PFSK-1 (cell line): ENCODE measurements around the gene MPZL1.

Experiments used
- FOXP2 ChIP-seq: optimal IDR thresholded peaks from 2 replicates; pipeline ENCODE3; 2011; ENCODE audit warnings: borderline replicate concordance, control low read depth, inconsistent platforms; ENCODE audit not compliant: insufficient read depth; ENCODE audit errors: extremely low read length, extremely low read depth
- POLR2AphosphoS5 ChIP-seq: IDR thresholded peaks from 2 replicates; pipeline ENCODE4 v1.6.1; 2012; ENCODE audit warnings: low read depth, mild to moderate bottlenecking, control low read depth, low read length, moderate library complexity
- SIN3A ChIP-seq: IDR thresholded peaks from 2 replicates; pipeline ENCODE4 v1.6.1; 2012; ENCODE audit warnings: mild to moderate bottlenecking, low read length, moderate library complexity, borderline replicate concordance; ENCODE audit not compliant: insufficient read depth
- TAF1 ChIP-seq: IDR thresholded peaks from 2 replicates; pipeline ENCODE4 v1.6.1; 2012; ENCODE audit warnings: low read length, control low read depth, borderline replicate concordance; ENCODE audit not compliant: insufficient read depth
- TF ChIP-seq, protein P1 (sequence below), 2 experiments: IDR thresholded peaks; 2 replicates each; pipeline versions ENCODE4 v1.6.1 to v1.8.0; 2011 to 2012; ENCODE audit warnings: low read depth in 2 of 2, low read length in 2 of 2, control low read depth in 1 of 2, inconsistent platforms in 1 of 2, mild to moderate bottlenecking in 1 of 2, moderate library complexity in 1 of 2; ENCODE audit not compliant: insufficient read depth in 1 of 2

The MPZL1 gene

DNA sequence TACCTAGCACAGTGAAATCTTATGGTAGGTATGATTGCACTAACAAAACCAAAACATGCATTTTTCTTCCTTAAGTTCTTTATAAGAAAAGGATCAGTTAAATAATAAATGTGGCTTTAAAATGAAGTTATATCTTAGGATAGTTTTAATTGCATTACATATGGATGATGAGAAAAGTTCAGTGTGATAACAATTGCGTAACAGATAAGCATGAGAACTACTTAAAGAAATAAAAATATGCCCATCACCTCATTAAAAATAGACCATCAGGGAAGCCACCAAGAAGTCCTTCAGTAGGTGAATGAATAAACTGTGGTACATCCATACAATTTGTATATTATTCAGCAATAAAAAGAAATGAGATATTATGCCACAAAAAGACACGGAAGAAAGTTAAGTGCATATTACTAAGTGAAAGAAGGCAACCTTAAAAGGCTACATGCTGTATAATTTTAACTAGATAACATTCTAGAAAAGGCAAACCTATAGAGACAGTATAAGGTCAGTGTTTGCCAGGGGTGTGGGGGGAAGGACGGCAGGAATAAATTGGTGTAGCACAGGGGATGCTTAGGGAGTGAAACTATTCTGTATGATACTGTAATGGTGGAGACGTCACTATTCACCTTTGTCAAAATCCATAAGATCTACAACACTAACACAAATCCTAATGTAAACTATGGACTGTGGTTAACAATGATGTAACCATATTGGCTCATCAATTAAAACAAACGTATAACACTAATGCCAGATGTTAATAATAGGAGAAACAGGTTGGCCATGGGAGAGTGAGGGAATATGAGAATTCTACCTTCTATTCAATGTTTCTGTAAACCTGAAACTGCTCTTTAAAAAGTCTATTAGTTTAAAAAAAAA, 42.9 kb downstream of the MPZL1 start:
- TF ChIP-seq, protein P1, sequence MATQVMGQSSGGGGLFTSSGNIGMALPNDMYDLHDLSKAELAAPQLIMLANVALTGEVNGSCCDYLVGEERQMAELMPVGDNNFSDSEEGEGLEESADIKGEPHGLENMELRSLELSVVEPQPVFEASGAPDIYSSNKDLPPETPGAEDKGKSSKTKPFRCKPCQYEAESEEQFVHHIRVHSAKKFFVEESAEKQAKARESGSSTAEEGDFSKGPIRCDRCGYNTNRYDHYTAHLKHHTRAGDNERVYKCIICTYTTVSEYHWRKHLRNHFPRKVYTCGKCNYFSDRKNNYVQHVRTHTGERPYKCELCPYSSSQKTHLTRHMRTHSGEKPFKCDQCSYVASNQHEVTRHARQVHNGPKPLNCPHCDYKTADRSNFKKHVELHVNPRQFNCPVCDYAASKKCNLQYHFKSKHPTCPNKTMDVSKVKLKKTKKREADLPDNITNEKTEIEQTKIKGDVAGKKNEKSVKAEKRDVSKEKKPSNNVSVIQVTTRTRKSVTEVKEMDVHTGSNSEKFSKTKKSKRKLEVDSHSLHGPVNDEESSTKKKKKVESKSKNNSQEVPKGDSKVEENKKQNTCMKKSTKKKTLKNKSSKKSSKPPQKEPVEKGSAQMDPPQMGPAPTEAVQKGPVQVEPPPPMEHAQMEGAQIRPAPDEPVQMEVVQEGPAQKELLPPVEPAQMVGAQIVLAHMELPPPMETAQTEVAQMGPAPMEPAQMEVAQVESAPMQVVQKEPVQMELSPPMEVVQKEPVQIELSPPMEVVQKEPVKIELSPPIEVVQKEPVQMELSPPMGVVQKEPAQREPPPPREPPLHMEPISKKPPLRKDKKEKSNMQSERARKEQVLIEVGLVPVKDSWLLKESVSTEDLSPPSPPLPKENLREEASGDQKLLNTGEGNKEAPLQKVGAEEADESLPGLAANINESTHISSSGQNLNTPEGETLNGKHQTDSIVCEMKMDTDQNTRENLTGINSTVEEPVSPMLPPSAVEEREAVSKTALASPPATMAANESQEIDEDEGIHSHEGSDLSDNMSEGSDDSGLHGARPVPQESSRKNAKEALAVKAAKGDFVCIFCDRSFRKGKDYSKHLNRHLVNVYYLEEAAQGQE (IDR thresholded peaks at IDR 0.05; ENCODE audit: insufficient read depth in 1 of 2, low read depth in 2 of 2, low read length in 2 of 2), result no peak
- no peak for TF ChIP-seq POLR2AphosphoS5
- no peak for TF ChIP-seq SIN3A
- TF ChIP-seq FOXP2, result no peak
- TF ChIP-seq TAF1, result no peak

DNA sequence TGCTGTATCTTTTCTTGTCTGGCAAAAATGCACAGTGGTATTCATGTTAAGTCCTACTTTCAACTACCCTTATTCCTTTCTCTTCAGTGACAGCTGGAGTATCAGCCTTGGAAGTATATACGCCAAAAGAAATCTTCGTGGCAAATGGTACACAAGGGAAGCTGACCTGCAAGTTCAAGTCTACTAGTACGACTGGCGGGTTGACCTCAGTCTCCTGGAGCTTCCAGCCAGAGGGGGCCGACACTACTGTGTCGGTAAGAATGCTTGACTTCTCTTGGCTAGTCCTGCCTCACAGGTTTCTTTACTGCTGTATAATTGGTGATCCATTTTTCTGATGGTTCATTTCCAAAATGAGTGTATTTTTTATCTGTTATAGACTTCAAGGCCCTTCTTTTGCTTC, 43.7 kb downstream of the MPZL1 start:
- TF ChIP-seq FOXP2, result no peak
- TF ChIP-seq POLR2AphosphoS5, result no peak
- no peak for TF ChIP-seq TAF1
- TF ChIP-seq, protein P1 (IDR thresholded peaks at IDR 0.05; ENCODE audit: insufficient read depth in 1 of 2, low read depth in 2 of 2, low read length in 2 of 2), result no peak
- no peak for TF ChIP-seq SIN3A

DNA sequence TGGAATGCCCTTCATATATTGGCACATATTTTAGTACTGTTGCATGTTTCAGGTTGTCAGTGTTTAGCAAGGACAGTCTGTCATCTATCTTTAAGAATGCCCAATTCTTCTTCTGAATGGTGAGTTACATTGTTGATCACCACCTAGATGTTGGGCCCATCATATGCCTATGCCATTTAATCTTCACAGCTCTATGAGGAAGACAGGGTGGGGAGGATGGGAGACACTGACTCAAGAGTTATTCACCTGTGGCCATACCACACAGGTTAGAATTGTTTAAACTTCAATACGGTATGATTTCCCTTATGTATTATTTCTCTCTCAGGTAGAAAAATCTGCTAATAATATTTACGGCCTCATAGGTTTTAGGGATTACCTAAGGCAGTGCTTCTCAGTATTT, 44.8 kb downstream of the MPZL1 start:
- TF ChIP-seq SIN3A, result no peak
- TF ChIP-seq TAF1, result no peak
- TF ChIP-seq FOXP2, result no peak
- TF ChIP-seq, protein P1 (IDR thresholded peaks at IDR 0.05; ENCODE audit: insufficient read depth in 1 of 2, low read depth in 2 of 2, low read length in 2 of 2), result no peak
- no peak for TF ChIP-seq POLR2AphosphoS5

DNA sequence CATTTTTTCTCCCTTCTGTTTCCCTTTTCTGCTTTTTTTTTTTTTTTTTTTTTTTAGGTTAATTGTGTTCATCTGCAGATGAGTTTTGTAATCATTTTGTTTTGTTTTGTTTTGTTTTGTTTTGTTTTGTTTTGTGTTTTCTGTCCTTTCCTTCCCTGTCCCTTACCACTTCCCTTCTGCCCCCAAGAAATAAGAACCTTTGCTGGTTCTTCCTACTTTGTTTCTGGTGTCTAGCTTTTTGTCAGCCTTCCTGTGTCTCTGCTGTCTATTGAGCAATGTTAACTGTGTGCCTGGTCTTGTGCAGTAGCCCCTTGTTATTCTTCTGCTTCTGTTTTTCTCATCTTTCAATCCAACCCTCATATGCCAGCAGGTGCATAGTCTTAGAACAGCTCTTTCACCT, 46.0 kb downstream of the MPZL1 start:
- TF ChIP-seq POLR2AphosphoS5 (no peak), TAF1 (no peak), SIN3A (no peak), FOXP2 (no peak)
- TF ChIP-seq, protein P1 (IDR thresholded peaks at IDR 0.05; ENCODE audit: insufficient read depth in 1 of 2, low read depth in 2 of 2, low read length in 2 of 2), result no peak
